Gastrocnemius medialis (tissue), 4 donors: ENCODE data around the gene PAX2.

Source experiments
- POLR2A ChIP-seq, 2 donors: fragments of 450-650 bp; IDR thresholded peaks; one replicate each; pipeline ENCODE4 v1.6.1; 2017; ENCODE audit warnings: antibody characterized with exemption in 2 of 2, mild to moderate bottlenecking in 2 of 2, moderate library complexity in 2 of 2
- TF ChIP-seq, protein P1 (sequence below), 5 experiments: fragments of 450-650 bp in 3 of 5; fragments of 200-600 bp in 2 of 5; sonication (generic) in 2 of 5; IDR thresholded peaks in 4 of 5; conservative IDR thresholded peaks in 1 of 5; 1 replicate in 4 of 5; 2 replicates in 1 of 5; pipeline ENCODE4 v1.5.1; 2016 to 2019; ENCODE audit warnings: antibody characterized with exemption in 5 of 5, mild to moderate bottlenecking in 3 of 5, moderate library complexity in 3 of 5

DNA sequence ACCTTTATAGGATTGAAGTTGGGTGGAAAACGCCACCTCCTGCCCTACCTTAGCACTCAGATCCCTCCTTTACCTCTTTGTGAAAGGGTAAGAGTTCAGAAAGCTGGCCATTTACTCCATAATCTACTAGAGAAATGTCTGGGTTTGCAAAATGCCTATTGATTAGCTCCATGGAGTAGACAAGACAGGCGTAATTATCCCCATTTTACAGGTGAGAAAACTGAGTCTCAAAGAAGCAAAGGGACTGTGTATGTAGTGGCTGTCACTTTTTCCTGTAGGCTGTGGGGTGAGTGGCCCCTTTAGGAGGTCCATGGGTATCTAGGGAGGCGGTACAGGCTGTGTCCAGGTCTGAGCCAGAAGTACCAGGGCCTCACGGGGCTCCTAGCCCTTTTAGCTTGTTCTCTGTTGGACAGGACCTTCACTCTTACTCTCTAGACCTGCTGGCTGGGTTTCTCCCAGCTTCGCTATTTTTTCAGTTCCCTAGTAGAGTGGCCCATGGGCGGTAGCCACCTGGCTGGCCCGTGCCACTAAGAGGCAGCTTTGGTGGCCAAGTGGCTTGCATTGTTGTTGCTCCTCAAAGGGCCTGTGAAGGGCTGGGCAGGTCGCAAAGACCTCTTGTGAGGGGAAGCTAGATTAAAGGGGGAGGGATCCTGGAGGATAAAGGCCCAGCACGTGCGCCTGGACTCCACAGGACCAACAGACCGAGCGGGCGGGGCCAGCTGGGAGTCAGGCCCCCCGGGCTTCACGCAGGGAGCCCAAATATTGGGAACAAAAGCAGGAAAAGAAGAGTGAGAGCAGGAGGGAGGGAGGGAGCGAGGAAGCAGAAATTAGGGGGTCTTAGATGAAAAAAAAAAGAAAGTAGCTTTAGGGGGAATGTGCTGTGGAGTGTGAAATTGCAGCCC, 4.7 kb upstream of the PAX2 start:
- TF ChIP-seq, protein P1, sequence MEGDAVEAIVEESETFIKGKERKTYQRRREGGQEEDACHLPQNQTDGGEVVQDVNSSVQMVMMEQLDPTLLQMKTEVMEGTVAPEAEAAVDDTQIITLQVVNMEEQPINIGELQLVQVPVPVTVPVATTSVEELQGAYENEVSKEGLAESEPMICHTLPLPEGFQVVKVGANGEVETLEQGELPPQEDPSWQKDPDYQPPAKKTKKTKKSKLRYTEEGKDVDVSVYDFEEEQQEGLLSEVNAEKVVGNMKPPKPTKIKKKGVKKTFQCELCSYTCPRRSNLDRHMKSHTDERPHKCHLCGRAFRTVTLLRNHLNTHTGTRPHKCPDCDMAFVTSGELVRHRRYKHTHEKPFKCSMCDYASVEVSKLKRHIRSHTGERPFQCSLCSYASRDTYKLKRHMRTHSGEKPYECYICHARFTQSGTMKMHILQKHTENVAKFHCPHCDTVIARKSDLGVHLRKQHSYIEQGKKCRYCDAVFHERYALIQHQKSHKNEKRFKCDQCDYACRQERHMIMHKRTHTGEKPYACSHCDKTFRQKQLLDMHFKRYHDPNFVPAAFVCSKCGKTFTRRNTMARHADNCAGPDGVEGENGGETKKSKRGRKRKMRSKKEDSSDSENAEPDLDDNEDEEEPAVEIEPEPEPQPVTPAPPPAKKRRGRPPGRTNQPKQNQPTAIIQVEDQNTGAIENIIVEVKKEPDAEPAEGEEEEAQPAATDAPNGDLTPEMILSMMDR (IDR thresholded peaks at IDR 0.05 in 4 of 5, conservative IDR thresholded peaks at IDR 0.05 in 1 of 5): no peak
- no peak for TF ChIP-seq POLR2A (IDR thresholded peaks at IDR 0.05)
